ENCODE measurements around the gene OLFML1.

- TF ChIP-seq CTCF (IDR thresholded peaks at IDR 0.05) (no peak), POLR2A (IDR thresholded peaks at IDR 0.05) (no peak)
Observed at GRCh38 chr11:7469351-7469865, 15.9 kb upstream of the OLFML1 start.

Measured in right lobe of liver (tissue), 4 donors.